Prostate gland (tissue), 2 donors: Measurements from ENCODE around the gene REEP3. TPM values are rescaled to one million over a fixed set of nuclear protein-coding genes. Genes with fewer than 3 reads are reported as not detected.

ENCODE experiments used
- DNase-seq: peaks from one replicate; pipeline ENCODE4 v3.0.0-alpha.2; 2019; ENCODE audit warnings: low spot score
- H3K27ac ChIP-seq, 2 donors: fragments of 200-600 bp; sonication (generic); 2 replicates each; pipeline ENCODE4 v1.5.1; 2017 to 2019
- H3K27me3 ChIP-seq: fragments of 200-600 bp; sonication (generic); replicated peaks from 2 replicates; pipeline ENCODE4 v1.5.1; 2019; ENCODE audit not compliant: insufficient read depth
- H3K36me3 ChIP-seq, 2 donors: fragments of 200-600 bp; sonication (generic); 1 replicate in 1 of 2; 2 replicates in 1 of 2; pipeline versions ENCODE4 v1.5.1 to v1.8.1; 2017 to 2019
- H3K4me1 ChIP-seq: fragments of 200-600 bp; sonication (generic); replicated peaks from 2 replicates; pipeline ENCODE4 v1.5.1; 2019
- H3K4me3 ChIP-seq, 2 donors: fragments of 200-600 bp; sonication (generic); 2 replicates each; pipeline ENCODE4 v1.5.1; 2017 to 2019
- H3K9me3 ChIP-seq: fragments of 200-600 bp; sonication (generic); 2 replicates; pipeline ENCODE4 v1.5.1; 2017
- CTCF ChIP-seq, 4 experiments: fragments of 200-600 bp in 2 of 4; fragments of 450-650 bp in 2 of 4; sonication (generic) in 2 of 4; IDR thresholded peaks; 1 replicate in 3 of 4; 2 replicates in 1 of 4; pipeline ENCODE4 v1.5.1; 2016 to 2019; ENCODE audit warnings: antibody characterized with exemption in 4 of 4, mild to moderate bottlenecking in 2 of 4, moderate library complexity in 2 of 4
- POLR2A ChIP-seq: fragments of 450-650 bp; IDR thresholded peaks from one replicate; pipeline ENCODE4 v1.6.1; 2016; ENCODE audit warnings: antibody characterized with exemption, mild to moderate bottlenecking
- POLR2AphosphoS5 ChIP-seq: sonication (generic); formaldehyde crosslinking; IDR thresholded peaks from one replicate; pipeline ENCODE4 v1.6.1; 2017; ENCODE audit warnings: antibody characterized with exemption
- WGBS: methylation state at CpG from one replicate; pipeline ENCODE4 v1.1.5; 2018; 5-methylcytosine and 5-hydroxymethylcytosine counted together
- intact Hi-C: fragments of 100-400 bp; cut with DNase I; formaldehyde crosslinking; loops from one replicate; pipeline ENCODE4 v1.14.2; 2022
- total RNA-seq, 2 donors: library from RNA; depleted of rRNA; stranded (reverse); fragments of >200 nt; gene quantifications; one replicate each; pipeline ENCODE4 v1.1.0, GENCODE V29; 2016

REEP3 gene
- 10 to 100 TPM; 32.0 to 52.4 TPM for total RNA-seq

- Histone ChIP-seq H3K27me3 (no peaks in the 10 kb centered on the region), H3K27ac (peak within 1 kb of the TSS; percentile 98), H3K4me1 (peaks cover 8% of the 10 kb centered on the region), H3K36me3 (no peaks in the 10 kb centered on the region), H3K9me3 (no peaks in the 10 kb centered on the region), H3K4me3 (peak within 1 kb of the TSS; percentile 73 to 76)
- WGBS, result 16% methylated on average over 24 of the region's 52 CpGs
- intact Hi-C loops, result loop anchor here (2.0 to 10.0 kb wide), 3 partner anchors 110 to 316 kb away; no protein-coding TSS in a partner anchor
- TF ChIP-seq POLR2A (peak; percentile 50), CTCF (IDR thresholded peaks at IDR 0.05) (no peak), POLR2AphosphoS5 (peak; percentile 27)
- peak; percentile 57 for DNase-seq
Observed at GRCh38 chr10:63520500-63521415, at the start of gene REEP3. Gene REEP3, plus strand, starts transcription at chr10:63521401. Its CDS starts 145 bp downstream, at chr10:63521546.

GRCh38 chr10:63474488-63474887, 46.7 kb upstream of the REEP3 start:
- H3K4me3 ChIP-seq, result no peak overlapping the region
- intact Hi-C loops, result no loop called here
- 94% methylated on average over 8 of the region's 8 CpGs for WGBS
- no peak for TF ChIP-seq CTCF (IDR thresholded peaks at IDR 0.05)
- TF ChIP-seq POLR2AphosphoS5, result no peak
- TF ChIP-seq POLR2A, result no peak
- no peaks in the 10 kb centered on the region for H3K36me3 ChIP-seq
- H3K27ac ChIP-seq, result no peak overlapping the region
- H3K4me1 ChIP-seq, result no peaks in the 10 kb centered on the region
- DNase-seq, result no peak
- no peaks in the 10 kb centered on the region for H3K27me3 ChIP-seq
- H3K9me3 ChIP-seq, result no peaks in the 10 kb centered on the region

DNA sequence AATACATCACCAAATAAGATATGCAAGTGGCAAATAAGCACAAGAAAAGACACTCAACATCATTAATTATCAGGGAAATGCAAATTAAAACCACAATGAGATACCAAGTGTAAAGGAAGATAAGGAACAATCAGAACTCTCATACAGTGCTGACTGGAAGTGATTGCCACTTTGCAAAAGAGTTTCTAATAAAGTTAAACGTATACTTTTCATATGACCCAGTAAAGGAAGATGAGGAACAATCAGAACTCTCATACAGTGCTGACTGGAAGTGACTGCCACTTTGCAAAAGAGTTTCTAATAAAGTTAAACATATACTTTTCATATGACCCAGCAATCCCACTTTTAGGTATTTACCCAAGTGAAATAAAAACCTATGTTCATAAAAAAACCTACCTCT, 43.3 kb upstream of the REEP3 start:
- intact Hi-C loops, result no loop called here
- no peaks in the 10 kb centered on the region for H3K27me3 ChIP-seq
- H3K27ac ChIP-seq, result no peak overlapping the region
- no peak overlapping the region for H3K4me3 ChIP-seq
- H3K9me3 ChIP-seq, result no peaks in the 10 kb centered on the region
- no peak for DNase-seq
- TF ChIP-seq POLR2A, result no peak
- no peak for TF ChIP-seq CTCF (IDR thresholded peaks at IDR 0.05)
- TF ChIP-seq POLR2AphosphoS5, result no peak
- H3K36me3 ChIP-seq, result no peaks in the 10 kb centered on the region
- no peaks in the 10 kb centered on the region for H3K4me1 ChIP-seq
- whole genome bisulfite sequencing, result 36% methylated on average over 1 of the region's 1 CpG

GRCh38 chr10:63478564-63478963, 42.6 kb upstream of the REEP3 start:
- Histone ChIP-seq H3K27ac (no peak overlapping the region), H3K4me1 (no peaks in the 10 kb centered on the region), H3K27me3 (no peaks in the 10 kb centered on the region), H3K4me3 (no peak overlapping the region), H3K9me3 (no peaks in the 10 kb centered on the region), H3K36me3 (no peaks in the 10 kb centered on the region)
- 80% methylated on average over 3 of the region's 3 CpGs for WGBS
- no peak for TF ChIP-seq POLR2A
- TF ChIP-seq CTCF (IDR thresholded peaks at IDR 0.05), result no peak
- no peak for TF ChIP-seq POLR2AphosphoS5
- intact Hi-C loops, result no loop called here
- DNase-seq, result no peak

- Histone ChIP-seq H3K4me3 (no peak overlapping the region), H3K27me3 (no peaks in the 10 kb centered on the region), H3K9me3 (no peaks in the 10 kb centered on the region), H3K4me1 (no peaks in the 10 kb centered on the region), H3K36me3 (no peaks in the 10 kb centered on the region), H3K27ac (no peak overlapping the region)
- 87% methylated on average over 5 of the region's 5 CpGs for WGBS
- intact Hi-C loops, result no loop called here
- TF ChIP-seq POLR2AphosphoS5, result no peak
- TF ChIP-seq POLR2A, result no peak
- TF ChIP-seq CTCF (IDR thresholded peaks at IDR 0.05), result no peak
- no peak for DNase-seq
Observed at GRCh38 chr10:63480237-63480636, 41.0 kb upstream of the REEP3 start.
